Measurements from ENCODE around the gene NR2C1.

NR2C1 gene

GRCh38 chr12:95083938-95084337 lies 10.5 kb upstream of the NR2C1 start:
- peak; percentile 18 for DNase-seq

- no peak for DNase-seq
Observed at GRCh38 chr12:95083471-95083870, 10.1 kb upstream of the NR2C1 start.

DNA sequence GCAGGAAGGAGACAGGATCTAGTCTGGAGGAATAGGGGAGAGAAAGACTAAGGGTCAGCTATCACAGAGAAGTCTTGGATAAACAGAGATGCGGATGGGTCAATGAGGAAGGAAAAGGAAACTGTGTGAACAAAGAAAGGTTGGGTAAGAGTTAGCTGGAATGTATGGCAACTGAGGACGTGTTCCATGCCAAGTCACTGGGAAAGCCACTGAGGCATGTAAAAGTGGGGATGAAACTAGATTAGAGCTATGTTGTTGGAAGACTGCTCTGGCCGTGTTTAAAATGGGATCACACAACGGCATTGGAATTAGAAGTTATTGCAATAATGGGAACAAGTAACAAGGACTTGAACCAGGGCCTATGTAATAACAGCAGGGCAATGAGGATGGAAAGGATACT lies 3.9 kb upstream of the NR2C1 start:
- no peak for DNase-seq

DNA sequence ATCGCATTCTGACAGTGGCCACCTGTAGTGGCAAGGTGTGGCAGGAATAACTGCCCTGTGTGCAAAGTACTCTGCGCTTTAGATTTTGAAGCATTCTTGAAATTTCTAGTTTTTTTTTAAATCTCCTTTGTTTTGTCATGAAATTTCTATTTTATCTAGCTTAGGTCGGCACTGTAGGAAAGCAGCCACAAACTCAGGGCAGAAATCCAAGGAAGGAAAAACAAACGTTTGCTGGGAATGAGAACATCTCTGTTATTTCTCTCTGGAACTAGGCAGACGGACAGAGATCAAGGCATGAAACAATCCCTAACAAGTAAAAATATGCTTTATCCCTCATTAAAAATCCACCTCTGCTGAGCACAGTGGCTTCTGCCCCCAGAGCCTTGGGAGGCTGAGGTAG lies 1.3 kb upstream of the NR2C1 start:
- no peak for DNase-seq

DNA sequence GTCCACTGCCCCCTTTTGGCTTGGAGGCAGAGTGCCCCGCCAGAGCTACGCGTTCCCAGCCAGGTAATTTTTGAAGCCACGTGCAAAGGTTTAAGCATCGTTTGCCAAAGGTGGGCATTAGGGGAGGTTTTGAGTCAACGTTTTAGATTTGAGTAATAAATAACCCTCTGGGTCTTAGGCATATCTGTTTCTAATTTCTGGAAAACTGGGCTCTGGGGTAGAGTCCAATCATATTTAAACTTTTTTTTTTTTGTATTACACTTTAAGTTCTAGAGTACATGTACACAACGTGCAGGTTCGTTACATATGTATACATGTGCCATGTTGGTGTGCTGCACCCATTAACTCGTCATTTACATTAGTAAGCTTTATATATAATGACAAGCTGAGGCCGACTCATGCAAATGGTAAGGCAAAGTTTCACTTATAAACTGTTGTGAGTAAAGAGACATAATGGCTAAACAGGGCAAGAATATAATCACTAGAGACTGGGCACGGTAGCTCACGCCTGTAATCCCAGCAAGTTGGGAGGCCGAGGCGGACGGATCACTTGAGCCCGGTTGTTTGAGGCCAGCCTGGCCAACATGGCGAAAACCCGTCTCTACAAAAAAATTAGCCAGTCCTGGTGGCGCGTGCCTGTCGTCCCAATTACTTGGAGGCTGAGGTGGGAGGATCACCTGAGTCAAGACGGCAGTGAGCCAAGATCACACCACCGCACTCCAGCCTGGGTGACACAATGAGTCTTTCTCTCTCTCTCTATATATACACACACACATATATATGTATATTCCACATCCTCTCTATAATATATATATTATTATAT lies 491 bp upstream of the NR2C1 start:
- DNase-seq: peak; percentile 36

DNA sequence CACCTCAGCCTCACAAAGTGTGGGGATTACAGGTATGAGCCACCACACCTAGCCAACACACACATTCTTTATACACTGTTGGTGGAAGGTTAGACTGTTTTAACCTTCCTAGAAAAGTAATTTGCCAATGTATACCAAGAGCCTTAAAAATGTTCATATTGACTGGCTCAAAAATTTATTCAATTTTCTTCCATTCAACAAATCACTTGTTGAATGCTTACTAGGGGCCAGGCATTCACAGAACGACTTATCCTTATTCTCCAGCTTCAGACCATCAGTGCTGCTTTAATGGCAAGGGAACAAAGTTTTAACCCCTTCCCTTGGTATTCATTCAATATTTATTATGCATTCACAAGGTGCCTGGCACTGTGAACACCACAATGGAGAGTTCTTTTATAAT lies 3.0 kb downstream of the NR2C1 start:
- no peak for DNase-seq

- DNase-seq: no peak
Observed at GRCh38 chr12:95066091-95066855, 7.1 kb downstream of the NR2C1 start.

DNA sequence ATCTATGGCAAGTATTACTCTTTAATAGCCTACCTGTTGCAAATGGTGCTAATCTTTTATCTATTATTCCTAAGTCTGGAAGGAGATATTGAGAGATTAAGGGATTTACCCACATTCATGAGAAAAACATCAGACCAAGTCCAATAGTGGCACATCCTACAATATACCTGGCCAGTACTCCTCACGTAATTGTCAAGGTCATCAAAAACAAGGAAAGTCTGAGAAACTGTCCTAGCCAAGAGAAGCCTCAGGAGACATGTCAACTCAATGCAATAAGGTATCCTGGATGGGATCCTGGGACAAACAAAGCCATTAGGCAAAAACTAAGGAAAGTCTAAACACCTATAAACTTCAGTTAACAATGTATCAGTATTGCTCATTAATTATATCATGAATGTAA lies 12.5 kb downstream of the NR2C1 start:
- DNase-seq: no peak

GRCh38 chr12:95059984-95060383 lies 13.4 kb downstream of the NR2C1 start:
- no peak for DNase-seq

DNA sequence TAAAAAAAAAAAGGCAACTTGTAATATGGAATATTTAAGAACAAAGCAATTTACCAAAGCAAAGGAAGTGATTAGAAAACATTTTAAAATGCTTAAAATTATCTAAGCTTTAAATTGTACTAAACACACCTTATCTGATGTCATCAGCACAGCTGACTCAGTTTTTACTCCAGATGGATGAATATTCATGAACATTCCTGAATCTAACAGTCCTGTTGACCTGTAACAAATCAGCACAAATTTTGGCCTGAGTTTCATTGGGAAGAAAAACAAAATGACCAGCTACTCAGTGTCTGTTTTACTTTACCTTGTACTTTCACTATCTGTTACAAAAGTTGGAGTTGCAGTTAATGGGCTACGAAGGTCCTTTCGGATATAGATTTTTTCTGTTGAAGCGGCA lies 16.0 kb downstream of the NR2C1 start:
- DNase-seq: no peak

GRCh38 chr12:95055057-95055456 lies 18.4 kb downstream of the NR2C1 start:
- DNase-seq: no peak

GRCh38 chr12:95054206-95054605 lies 19.2 kb downstream of the NR2C1 start:
- DNase-seq: no peak

- DNase-seq: no peak
Observed at GRCh38 chr12:95051241-95051640, 22.2 kb downstream of the NR2C1 start.

- DNase-seq: no peak
Observed at GRCh38 chr12:95037906-95038305, 35.5 kb downstream of the NR2C1 start.

- no peak for DNase-seq
Observed at GRCh38 chr12:95034750-95035149, 38.7 kb downstream of the NR2C1 start.

DNA sequence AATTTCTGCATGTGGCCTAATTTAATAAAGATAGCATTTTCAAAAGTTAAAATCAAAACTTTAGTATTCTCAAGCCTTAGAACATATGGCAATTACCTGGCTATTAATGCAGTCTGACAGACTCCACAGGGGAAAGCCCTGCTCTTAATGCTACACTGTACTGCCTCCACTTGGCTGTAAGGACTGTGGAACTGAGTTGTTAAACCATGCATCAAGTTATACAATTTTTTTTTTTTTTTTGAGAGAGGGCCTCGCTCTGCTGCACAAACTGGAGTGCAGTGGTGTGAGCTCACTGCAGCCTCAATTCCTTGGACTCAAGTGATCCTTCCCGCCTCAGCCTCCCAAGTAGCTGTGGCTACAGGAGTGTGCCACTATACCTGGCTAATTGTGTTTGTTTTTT lies 50.9 kb downstream of the NR2C1 start:
- peak; percentile 14 for DNase-seq

- no peak for DNase-seq
Observed at GRCh38 chr12:95017482-95017881, 55.9 kb downstream of the NR2C1 start.

GRCh38 chr12:95016120-95016519 lies 57.3 kb downstream of the NR2C1 start:
- DNase-seq: no peak

GRCh38 chr12:95014554-95014953 lies 58.9 kb downstream of the NR2C1 start:
- peak; percentile 12 for DNase-seq

- no peak for DNase-seq
Observed at GRCh38 chr12:95006206-95006605, 67.2 kb downstream of the NR2C1 start.

DNA sequence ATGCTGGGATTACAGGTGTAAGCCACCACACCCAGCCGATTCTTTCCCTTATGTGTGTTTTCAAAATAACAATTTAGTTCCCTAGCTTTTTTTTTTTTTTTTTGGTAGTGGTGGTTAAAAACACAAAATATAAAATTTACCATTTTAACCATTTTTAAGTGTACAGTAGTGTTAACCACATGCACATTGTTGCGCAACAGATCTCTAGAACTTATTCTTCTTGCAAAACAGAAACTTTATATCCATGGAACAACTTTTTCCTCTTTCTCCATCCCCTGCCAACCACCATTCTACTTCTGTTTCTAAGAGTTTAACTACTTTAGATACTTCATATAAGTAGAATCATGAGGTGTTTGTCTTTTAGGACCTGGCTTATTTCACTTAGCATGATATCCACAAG lies 68.8 kb downstream of the NR2C1 start:
- no peak for DNase-seq

- DNase-seq: no peak
Observed at GRCh38 chr12:95003921-95004272, 69.5 kb downstream of the NR2C1 start.

DNA sequence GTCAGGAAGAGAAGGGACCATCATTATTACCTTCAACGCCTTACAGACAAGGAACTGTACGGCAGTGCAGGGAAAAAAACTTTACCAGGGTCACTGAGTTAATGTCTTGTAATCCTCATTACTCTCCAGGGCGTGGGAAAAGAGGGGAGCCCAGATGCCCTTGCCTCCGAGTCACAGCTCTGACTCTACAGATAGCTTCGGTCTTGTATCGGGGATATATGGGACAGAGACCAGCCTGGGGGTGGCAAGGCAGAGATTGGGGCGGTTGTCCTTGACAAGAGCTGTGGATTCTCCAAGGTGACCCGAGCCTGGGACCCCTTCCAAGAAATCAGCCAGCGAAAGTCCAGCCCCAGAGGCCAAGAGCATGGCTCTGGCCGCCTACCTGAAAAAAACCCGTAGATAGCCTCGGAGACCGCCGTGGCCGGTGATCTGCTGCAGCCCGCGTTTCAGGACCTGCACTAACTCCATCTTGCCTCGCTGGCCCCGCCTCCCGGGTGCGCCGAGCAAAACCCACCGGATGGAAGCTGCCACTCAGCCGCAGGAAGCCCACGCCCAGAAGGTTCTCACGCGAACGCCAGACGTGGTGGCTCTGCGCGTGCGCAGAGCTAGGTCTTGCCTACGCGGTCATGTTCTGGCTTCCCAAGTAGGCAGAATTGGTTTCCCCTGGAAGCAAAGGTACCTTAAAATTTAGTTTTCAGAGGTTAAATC lies 70.1 kb downstream of the NR2C1 start, which contains the start of gene NDUFA12:
NDUFA12 (minus strand) TSS at position 485 of the 708 bp plus-strand sequence; CDS start at position 468, 17 bp downstream.
- DNase-seq: peak; percentile 100

- DNase-seq: no peak
Observed at GRCh38 chr12:95002754-95003153, 70.7 kb downstream of the NR2C1 start.

All from DMS53 (cell line).